Coronary artery (tissue), 2 donors: Measurements from ENCODE around the gene CYP1B1.

Experiments
- DNase-seq: peaks from one replicate; pipeline ENCODE4 v3.0.0-alpha.2; 2017; ENCODE audit warnings: low spot score
- H3K27ac ChIP-seq, 2 donors: fragments of 200-600 bp; sonication (generic); one replicate each; pipeline ENCODE4 v1.5.1; 2016 to 2019
- H3K4me3 ChIP-seq: fragments of 200-600 bp; sonication (generic); 2 replicates; pipeline ENCODE4 v1.5.1; 2016; ENCODE audit warnings: mild to moderate bottlenecking, moderate library complexity
- TF ChIP-seq, protein P1 (sequence below): fragments of 200-600 bp; sonication (generic); IDR thresholded peaks from one replicate; pipeline ENCODE4 v1.5.1; 2019; ENCODE audit warnings: antibody characterized with exemption

The CYP1B1 gene

DNA sequence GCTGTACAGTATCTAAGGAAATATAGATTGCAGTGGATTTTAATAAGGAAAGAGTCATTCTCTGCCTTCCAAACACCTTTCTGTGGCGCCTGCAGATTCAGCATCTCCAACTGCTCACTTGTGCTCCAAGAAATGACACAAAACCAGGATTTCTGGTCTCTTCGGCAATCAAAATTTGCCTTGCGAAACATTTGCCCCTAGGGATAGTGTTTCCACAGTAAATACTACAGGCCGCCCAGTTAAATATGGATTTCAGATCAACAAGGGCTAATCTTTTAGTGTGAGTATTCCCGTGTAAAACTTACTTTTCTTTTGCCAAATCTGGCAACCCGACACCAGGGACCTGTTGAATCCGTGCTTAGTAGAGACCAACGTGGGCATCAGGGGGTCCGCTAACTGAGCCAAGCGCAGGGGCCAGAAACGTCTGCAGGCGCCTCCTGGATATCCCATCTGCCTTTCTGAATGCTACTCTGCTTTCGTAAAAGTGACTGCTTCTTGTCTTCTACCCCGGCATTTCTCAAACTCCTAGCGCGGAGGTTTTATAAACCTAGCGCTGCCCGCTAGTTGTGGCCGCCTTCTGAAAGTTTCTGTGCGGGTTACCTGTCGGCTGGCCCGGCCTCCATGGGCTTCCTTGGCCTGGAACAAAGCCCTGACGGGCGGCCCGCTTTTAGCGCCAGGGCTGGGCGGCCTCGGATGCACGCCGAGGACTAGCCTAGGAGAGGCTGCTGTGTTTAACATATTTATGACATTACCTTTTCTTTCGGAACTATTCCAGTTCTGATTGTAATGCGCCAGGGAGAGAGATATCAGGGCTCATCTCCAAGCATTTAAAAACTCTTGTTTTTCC, 2.5 kb downstream of the CYP1B1 start:
- no peak for DNase-seq
- TF ChIP-seq, protein P1, sequence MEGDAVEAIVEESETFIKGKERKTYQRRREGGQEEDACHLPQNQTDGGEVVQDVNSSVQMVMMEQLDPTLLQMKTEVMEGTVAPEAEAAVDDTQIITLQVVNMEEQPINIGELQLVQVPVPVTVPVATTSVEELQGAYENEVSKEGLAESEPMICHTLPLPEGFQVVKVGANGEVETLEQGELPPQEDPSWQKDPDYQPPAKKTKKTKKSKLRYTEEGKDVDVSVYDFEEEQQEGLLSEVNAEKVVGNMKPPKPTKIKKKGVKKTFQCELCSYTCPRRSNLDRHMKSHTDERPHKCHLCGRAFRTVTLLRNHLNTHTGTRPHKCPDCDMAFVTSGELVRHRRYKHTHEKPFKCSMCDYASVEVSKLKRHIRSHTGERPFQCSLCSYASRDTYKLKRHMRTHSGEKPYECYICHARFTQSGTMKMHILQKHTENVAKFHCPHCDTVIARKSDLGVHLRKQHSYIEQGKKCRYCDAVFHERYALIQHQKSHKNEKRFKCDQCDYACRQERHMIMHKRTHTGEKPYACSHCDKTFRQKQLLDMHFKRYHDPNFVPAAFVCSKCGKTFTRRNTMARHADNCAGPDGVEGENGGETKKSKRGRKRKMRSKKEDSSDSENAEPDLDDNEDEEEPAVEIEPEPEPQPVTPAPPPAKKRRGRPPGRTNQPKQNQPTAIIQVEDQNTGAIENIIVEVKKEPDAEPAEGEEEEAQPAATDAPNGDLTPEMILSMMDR, result no peak
- Histone ChIP-seq H3K4me3 (peak overlapping the region; percentile 73), H3K27ac (peak overlapping the region in 1 of 2 donors; percentile 85)

DNA sequence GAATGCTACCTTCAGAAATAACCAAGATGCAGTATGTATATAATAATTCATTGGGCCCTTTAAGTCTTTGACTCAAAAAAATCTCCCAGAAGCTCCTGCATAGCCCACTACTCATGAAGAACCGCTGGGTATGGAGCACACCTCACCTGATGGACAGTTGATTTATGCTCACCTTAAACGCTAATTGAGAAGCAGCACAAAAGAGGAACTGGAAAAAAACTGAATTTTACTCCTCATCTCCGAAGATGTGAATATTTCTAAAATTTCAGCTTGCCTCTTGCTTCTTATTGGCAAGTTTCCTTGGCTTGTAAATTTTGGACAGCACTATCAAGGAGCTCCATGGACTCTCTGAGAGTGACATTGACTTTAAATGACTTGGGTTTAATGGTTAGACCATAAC, 5.5 kb downstream of the CYP1B1 start:
- TF ChIP-seq, protein P1, result no peak
- no peak overlapping the region for H3K4me3 ChIP-seq
- no peak for DNase-seq
- no peak overlapping the region for H3K27ac ChIP-seq

DNA sequence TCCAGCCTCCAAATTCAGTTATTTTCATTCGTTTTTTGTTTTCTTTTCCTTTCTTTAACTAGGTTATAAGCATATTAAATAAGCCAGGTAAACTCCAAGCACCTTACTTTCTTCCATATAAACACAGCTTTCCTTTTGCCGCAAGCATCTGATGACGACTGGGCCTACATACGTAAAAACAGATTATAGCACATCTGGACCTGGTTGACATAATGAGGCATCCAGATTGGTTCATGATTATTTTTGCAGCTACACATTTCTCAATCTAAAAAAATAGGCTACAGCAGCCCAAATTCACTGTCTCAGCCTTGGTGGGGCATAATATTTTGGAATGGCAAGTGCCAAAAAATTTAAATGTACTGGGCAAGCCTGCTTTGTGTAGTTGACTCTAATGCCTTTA, 7.7 kb downstream of the CYP1B1 start:
- TF ChIP-seq, protein P1, result no peak
- Histone ChIP-seq H3K27ac (no peak overlapping the region), H3K4me3 (no peak overlapping the region)
- DNase-seq, result no peak

DNA sequence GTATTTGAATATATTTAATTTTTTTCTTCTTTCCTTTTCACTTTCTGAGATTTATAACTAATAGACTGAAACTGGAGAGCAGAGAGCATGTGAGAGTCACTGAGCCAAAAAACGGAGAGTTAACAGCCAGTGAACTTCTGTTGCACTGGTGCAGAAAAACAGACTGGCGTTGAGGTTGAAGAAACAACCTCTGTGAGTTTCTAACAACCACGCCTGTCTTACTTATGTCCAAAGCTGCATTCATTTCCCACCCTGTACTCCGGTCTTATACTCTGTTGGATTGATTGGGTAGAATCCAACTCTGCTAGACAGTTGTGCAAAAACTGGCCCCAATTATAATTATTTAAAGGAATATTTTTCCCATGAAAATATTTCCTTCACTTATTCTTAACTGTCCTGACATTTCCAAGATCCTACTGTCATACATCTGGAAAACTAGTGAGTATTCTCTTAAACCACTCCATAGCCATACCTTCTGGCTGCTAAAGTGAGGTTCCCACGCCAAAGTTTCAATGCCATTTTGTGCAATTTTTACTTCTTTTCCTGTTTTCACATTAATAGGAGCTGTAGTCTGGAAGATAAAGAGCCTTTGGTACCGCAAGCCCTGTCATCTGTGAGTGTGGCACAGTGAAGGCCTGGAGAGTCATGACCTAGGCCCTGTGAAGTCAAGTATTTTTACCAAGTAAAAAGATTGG, 9.4 kb downstream of the CYP1B1 start:
- TF ChIP-seq, protein P1, result no peak
- Histone ChIP-seq H3K4me3 (no peak overlapping the region), H3K27ac (no peak overlapping the region)
- no peak for DNase-seq

DNA sequence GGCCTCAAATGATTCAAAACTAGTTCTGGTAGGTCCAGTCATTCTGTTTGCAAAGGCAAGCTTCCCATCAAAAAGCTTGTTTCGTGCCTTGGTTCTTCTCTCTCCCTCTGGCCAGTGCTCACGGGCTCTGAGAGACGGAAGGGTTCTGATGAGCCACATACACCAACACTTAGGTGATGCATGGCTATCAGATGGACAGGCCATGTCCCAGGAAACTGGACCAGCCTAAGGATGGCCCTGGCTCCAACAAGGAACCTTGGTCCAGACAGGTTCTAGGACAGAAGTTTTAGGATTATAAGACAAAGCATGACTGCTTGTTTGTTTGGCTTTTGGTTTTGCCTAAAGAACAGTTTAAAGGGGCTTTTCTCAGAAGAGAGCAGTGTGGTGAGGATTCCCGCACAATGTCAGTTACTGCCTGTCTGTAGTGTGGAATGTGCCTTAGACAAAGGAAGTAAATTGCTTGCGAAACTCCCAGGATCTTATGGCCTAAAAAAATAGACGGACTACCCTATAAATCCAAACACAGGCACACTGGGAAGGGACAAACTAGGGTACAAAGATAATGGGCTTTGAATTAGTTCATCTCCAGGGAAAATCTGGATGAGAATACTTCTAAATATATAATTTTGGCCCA, 10.3 kb downstream of the CYP1B1 start:
- no peak overlapping the region for H3K4me3 ChIP-seq
- no peak overlapping the region for H3K27ac ChIP-seq
- TF ChIP-seq, protein P1, result no peak
- DNase-seq, result no peak

DNA sequence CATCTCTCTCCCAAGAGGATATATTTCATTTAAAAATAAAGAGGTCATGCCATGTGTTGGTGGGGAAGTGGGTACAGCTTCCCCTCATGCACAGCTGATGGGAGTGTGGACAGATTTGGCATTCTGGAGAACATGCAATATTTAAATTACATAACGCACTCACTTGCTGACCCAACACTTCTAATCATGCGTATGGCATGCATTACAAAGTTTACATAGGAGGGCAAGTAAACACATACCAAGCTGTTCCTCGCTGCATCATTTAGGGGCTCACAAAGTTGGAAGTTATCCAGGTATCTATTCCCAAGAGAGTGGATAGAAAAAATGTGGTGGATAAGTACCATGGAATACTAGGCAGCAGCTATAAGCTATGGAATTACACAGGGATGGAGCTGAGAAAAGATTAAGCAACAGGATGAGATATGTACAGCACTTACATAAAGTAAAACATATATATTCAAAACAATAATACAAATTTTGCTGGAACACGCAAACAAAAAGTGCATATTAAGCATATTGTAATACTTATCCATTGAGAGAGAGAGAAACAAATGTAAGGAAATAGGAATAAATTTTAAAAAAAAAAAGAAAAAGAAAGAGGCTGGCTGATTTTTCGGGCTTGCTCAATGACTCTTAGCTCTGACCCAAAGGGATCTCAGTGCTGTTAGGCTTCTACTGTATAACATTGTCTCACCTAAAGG, 11.0 kb downstream of the CYP1B1 start:
- TF ChIP-seq, protein P1, result no peak
- Histone ChIP-seq H3K27ac (no peak overlapping the region), H3K4me3 (no peak overlapping the region)
- DNase-seq, result no peak
